Activated CD8-positive, alpha-beta memory T cell treated with anti-CD3 and anti-CD28 coated beads for 1 hour (primary cell): ENCODE data around the gene NOP16.

Experiments
- DNase-seq, 2 donors: peaks; one replicate each; pipeline ENCODE4 v3.0.0-alpha.2; 2020; ENCODE audit warnings: low read depth in 1 of 2; ENCODE audit errors: extremely low read depth in 1 of 2

Gene NOP16

DNA sequence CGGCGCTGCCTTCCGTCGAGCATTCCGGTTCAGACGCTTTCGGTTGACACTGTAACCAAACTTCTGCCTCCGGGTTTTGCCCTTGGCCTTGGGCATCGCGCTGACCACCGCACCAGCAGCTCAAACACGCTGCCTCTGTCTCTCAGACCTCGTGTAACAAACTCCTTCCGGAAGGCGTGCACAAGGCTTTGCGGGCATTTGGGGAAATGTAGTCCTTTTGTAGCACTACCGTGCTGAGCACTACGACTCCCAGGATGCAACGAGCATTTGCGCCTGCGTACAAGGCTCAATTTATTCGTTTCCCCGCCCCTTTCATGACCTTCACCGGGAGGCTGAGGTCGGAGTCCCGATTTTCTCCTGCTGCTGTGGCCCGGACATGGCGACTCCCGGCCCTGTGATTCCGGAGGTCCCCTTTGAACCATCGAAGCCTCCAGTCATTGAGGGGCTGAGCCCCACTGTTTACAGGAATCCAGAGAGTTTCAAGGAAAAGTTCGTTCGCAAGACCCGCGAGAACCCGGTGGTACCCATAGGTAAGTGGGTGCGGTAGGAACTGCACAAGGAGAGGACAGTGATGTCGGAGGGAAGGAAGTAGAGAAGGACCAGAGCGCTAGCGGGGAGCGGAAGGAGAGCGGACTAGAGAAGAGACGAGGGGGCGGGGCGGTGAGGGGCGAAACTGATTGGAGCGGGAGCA, at the start of gene NOP16, which contains the start of gene HIGD2A:
NOP16 (minus strand) TSS at position 155 of the 691 bp plus-strand sequence; CDS start at position 96, 59 bp downstream.
HIGD2A (plus strand) TSS at position 308 of the 691 bp plus-strand sequence; CDS start at position 377, 69 bp downstream.
- DNase-seq, result peak; percentile 98 to 100

- no peak for DNase-seq
Observed at GRCh38 chr5:176436656-176437055, 48.3 kb upstream of the NOP16 start.

GRCh38 chr5:176432707-176433106, 44.3 kb upstream of the NOP16 start:
- DNase-seq, result no peak

DNA sequence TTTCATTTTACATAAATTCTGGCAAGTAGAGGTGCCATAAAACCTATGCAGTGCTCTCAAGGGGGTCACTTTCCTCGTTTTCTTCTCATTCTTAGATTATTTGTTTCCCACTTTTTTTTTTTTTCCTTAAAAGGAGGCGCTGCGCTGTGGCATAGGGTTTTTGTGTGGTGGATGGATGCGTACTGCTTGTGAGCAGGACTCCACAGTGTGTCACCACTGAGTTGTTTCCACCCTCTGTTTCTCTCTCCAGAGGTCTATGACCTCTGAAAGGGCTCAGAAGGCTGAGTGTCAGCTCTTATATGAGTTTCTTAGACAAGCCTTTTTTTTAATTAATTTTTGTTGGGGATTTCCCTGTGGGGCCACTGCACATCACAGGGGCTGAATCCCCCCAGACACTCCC, 41.6 kb upstream of the NOP16 start:
- no peak for DNase-seq

DNA sequence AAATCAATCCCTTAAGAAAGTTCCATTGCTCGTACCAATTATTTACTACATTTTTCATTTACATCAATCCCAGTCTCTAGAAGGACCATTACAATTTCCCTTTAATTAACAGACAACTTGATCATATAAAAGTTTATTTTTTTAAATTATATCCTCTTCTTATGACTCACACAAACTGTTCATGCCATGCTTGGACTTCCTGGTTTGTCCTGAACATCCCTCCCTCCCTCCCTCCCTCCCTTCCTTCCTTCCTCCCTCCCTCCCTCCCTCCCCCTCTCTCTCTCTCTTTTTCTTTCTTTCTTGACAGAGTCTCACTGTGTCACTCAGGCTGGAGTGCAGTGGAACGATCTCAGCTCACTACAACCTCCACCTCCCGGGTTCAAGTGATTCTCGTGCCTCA, 39.6 kb upstream of the NOP16 start:
- DNase-seq, result no peak

- DNase-seq, result no peak
Observed at GRCh38 chr5:176426876-176427275, 38.5 kb upstream of the NOP16 start.

GRCh38 chr5:176425791-176426190, 37.4 kb upstream of the NOP16 start:
- no peak for DNase-seq

GRCh38 chr5:176425138-176425537, 36.7 kb upstream of the NOP16 start:
- DNase-seq, result no peak

DNA sequence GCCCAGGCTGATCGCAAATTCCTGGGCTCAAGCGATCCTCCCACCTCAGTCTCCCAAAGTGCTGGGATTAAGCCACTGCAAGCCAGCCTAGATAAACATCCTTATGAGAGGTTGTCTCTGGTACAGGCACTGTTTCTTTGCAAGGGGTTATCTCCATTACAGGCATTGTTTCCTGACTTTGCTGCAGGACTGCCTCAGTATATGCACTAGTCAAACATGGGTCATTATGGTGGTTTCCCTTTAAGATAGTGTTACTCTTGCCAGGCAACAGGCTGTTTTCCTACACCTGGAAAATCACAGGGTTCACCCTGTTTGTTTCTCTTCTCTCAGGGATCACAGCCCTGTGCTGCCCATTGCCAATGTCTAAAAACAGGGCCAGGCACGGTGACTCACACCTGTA, 35.8 kb upstream of the NOP16 start:
- DNase-seq, result no peak

DNA sequence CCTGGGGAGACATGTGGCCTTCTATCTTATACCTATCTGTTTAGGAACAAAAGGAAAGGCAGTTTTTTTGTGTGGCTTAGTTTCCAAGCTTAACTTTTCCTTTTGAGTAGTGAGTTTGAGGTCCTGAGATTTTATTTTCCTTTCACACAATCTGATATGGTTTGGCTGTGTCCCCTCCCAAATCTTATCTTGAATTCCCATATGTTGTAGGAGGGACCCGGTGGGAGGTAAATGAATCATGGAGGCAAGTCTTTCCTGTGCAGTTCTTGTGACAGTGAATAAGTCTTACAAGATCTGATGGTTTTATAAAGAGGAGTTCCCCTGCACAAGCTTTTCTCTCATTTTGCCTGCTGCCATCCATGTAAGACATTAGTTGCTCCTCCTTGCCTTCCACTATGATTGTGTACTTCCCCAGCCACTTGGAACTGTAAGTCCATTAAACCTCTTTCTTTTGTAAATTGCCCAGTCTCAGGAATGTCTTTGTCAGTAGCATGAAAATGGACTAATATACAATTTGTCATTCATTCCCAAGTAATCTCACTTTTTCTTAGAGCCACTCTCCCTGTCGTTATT, 32.7 kb upstream of the NOP16 start:
- DNase-seq, result no peak

DNA sequence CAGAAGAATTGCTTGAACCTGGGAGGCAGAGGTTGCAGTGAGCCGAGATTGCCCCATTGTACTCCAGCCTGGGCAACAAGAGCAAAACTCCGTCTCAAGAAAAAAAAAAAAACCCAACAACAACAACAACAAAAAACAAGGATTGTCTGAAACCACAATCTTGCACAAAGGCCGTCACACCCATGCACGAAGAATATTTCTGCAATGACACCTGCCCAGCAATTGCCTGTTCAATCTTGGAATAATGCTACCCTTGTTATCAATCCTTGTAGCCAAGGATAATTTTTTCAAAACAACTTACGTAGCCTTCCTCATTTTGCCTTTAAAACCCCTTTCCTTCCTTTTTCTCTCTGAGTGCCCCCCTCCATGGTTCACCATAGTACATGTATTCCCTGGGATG, 31.7 kb upstream of the NOP16 start:
- no peak for DNase-seq

GRCh38 chr5:176418251-176418650, 29.9 kb upstream of the NOP16 start:
- no peak for DNase-seq

DNA sequence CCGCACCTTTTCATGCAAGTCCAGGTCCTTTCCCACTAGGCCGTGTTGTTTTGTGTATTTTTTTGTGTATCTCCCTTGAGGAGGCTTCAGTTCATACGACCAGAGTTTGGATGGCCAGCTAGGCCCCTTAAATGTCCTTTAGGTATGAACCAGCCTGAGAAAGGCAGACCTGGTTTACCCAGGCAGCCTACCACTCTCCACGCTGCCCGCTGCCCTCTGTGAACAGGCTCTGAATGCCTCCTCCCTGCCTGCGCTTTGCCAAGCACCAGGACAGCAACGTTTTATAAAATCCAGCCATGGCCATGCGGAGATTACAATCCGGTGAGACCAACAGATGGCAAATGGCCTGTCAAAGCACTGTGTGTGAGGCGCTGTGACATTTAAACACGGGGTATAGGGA, 28.6 kb upstream of the NOP16 start:
- no peak for DNase-seq

DNA sequence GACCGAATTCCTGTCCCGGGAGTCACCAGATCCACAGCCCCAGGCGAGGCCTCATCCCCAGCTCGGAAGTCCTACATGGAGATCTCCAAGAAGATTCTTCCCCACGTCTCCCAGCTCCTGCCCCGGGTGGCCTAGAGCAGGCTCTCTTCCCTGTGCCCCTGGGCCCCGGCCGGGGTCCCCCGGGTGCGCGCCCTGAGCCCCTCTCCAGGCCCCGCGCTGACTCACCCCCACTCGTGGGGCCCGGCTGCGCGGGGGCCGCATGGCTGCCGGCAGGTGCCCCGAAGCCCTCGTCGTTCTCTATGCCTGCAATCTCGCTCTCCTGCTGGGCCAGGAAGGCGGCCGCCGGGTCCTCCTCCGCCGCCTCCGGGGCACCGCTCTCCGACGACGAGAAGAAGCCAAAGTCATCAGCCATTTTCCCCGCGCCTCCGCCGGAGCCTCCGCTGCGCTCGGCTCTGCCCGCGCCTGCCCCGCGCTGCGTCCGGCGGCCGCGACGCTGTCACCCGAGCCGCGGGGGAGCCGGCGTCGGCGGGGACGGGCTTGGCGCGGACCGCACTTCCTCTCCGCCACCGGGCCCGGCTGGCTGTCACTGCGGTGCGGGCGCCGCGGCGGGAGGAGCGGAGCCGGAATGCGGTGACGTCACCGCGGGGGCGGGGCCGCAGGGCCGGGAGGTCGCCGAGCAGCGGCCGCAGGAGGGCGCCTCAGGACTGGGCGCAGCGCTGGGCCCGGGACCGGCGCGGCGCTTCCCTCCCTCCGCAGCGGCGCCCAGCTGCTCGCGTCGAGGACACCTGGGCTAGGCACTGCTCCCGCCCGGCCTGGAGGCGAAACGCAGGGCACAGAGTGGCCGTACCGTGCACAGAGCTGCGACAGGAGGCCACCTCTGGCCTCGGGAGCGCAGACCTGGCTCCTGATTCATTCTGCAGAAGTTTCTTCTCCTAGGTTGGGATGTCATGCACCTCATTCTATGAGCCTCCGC, 27.8 kb upstream of the NOP16 start, which contains the start of gene CLTB:
CLTB (minus strand) TSS at position 588 of the 973 bp plus-strand sequence; CDS start at position 412, 176 bp downstream.
- DNase-seq, result peak; percentile 60 to 94

DNA sequence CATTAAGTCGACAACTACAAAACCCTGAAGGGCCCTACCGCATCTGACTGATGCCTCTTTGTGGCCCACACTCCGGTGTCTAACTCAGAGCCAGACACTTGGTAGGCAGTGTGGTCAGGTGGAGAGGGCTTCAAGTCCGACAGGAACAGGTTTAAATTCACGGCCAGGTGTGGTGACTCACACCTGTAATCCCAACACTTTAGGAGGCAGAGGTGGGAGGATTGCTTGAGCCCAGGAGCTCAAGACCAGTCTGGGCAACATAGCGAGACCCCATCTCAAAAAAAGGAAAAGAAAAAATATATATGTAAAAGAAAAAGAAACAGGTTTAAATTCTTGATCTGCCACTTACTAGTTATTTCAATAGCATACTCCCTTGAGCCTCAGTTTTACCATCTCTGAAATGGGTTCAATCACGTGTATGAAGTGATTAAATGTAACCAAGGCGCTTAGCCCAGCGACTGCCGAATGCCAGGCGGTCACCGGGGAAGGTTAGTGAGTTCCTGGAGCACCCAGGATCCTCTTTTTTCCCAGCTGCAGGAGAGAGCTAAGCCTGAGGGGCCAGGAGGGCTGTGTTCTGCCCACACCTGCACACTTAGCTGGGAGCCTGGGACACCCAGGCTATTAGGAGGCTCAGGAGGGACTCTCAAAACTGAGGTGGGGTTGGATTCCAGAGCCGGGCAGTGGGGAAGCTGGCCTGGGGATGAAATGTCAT, 27.0 kb upstream of the NOP16 start:
- DNase-seq, result no peak

- DNase-seq, result no peak
Observed at GRCh38 chr5:176414704-176415103, 26.3 kb upstream of the NOP16 start.

GRCh38 chr5:176413709-176414191, 25.4 kb upstream of the NOP16 start:
- DNase-seq, result no peak

- DNase-seq, result no peak
Observed at GRCh38 chr5:176413255-176413565, 24.8 kb upstream of the NOP16 start.

DNA sequence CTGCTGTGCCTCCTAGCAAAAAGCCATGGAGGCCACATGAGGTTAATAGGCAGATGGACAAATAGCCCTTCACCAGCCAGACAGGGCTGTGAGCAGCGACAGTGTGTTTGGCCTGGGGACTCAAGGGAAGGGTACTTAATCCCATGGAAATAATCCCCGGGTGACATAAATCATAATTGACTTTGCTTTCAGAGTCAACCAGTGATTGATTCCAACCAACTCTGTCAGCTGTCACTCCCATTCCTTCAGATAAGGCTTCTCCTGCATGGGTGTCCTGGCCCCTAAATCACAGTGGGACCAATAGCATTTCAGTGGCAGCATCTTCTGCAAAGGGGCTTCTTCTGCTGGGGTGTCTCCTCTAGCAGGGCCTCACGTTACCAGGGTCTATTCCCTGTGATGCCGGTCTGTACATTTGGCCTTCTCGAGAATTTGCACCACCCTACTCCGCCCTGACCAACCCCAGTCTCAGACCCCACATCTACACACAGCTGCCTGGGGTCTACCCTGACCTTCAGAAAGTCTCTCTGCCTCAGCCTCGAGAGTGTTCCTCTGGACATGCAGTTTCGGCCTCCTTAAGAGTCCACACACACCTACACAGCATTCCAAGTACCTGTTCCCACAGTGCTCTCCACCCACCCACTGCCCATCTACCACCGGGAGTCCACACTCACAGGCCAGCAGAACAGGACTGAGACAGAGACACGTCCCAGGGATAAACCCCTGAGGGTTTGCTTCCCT, 24.3 kb upstream of the NOP16 start:
- no peak for DNase-seq
